C4-2B (cell line): Measurements from ENCODE around the gene CEP128.

Experiments
- CTCF ChIP-seq: fragments of 450-650 bp; conservative IDR thresholded peaks from 2 replicates; pipeline ENCODE4 v1.5.1; 2017; ENCODE audit warnings: mild to moderate bottlenecking
- ZFX ChIP-seq: fragments of 450-650 bp; IDR thresholded peaks from 2 replicates; pipeline ENCODE4 v1.6.1; 2017

- TF ChIP-seq CTCF (no peak), ZFX (no peak)
These were observed 94.5 kb downstream of the CEP128 start for GRCh38 chr14:80847070-80847469.
